Left hindlimb (tissue), 1 donor: ENCODE data around the gene KSR1.
"Not testable (repeated sequence)": the region's sequence is repeated elsewhere in the genome, so short reads cannot be mapped to it uniquely, and the experiment has no call there.

Experiments used
- DNase-seq: peaks from one replicate; pipeline ENCODE4 v3.0.0-alpha.2; 2018

The KSR1 gene

DNA sequence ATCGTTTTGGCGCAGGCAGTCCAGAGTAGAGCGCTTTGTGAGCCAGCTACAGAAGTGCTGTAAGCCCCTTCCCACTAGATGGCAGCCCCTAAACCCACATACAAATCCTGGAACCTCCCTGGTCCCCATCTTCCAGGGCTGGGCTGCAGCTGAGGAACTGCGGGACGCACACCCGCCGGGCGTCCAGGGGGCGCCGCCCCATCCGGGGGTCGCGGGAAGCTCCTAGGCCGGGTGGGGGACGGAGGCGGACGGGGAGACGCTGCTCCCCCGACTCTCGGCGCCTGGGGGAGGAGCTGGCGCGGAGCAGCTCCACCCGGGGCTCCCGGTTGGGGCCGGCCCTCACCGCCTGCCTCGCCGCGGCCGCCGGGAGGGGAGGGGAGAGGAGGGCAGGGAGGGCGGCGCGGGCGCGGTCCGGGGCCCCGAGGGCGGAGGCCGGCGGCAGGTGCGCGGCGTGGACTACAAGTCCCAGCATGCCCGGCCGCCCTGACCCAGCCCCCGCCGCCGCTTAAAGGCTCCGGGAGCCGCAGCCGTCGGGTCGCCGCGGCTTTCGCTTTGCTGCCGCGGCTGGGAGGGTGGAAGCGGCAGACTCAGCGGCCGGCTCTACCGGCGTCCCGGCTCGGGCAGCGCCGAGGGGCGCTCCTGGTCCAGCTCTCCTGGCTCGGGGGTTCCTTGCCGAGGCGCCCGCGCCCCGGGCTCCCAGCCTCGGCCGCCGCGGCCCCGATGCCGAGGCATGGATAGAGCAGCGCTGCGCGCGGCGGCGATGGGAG is at the start of gene KSR1:
Gene KSR1, plus strand, starts transcription at position 535 of the 767 bp plus-strand sequence. Its CDS starts 196 bp downstream, at position 731.
- peak; percentile 85 for DNase-seq

DNA sequence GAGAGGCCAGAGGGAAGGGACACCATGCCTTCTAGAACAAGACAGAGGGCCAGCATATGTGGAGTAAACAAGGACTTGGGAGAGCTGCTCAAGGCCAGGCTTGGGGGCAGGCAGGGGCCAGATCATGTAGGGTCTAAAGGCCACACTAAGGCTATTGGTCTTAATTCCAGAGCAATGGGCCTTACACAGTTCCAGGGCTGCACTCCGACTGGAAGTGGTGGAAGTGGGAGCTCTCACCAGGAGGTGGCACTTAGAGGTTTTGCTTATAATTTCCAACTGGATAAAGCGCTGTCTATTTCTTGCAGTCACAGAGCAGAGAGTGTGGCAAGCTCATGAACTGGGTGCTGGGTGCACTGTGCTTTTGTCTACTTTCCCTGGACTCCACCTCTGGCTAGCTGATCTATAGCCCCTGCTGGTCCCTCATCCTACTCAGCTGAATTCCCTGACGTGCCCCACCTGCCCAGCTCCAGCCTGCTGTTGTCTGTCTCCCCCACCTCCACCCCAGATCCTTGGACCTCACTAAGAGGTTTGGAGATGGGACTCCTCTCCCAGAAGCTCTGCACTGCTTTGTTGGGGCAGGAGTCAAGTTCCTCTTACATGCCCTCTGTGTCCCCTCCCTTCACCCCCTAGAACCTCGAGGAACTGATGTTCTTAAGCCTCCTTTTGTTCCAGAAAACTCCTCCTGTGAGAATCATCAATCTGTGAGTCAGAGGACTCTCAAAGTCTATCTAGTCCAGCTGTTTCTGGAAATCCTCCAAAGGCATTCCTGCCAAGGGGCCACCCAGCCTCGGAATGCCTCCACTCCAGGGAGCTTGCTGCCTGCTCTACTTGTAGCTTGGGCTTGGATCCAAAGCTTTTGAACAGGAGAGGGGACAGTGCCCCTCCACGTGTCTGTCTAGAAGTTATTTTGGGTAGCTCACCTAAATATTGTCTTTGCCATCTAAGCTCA is 48.1 kb upstream of the KSR1 start:
- DNase-seq = no peak

- DNase-seq = no peak
Observed at GRCh38 chr17:27408891-27409290, 47.4 kb upstream of the KSR1 start.

GRCh38 chr17:27412158-27412557 is 44.1 kb upstream of the KSR1 start:
- DNase-seq = not testable (repeated sequence)

- DNase-seq = no peak
Observed at GRCh38 chr17:27413315-27413714, 42.9 kb upstream of the KSR1 start.

- DNase-seq = no peak
Observed at GRCh38 chr17:27413792-27414191, 42.5 kb upstream of the KSR1 start.

- no peak for DNase-seq
Observed at GRCh38 chr17:27414271-27414670, 42.0 kb upstream of the KSR1 start.

GRCh38 chr17:27414694-27415093 is 41.6 kb upstream of the KSR1 start:
- no peak for DNase-seq

DNA sequence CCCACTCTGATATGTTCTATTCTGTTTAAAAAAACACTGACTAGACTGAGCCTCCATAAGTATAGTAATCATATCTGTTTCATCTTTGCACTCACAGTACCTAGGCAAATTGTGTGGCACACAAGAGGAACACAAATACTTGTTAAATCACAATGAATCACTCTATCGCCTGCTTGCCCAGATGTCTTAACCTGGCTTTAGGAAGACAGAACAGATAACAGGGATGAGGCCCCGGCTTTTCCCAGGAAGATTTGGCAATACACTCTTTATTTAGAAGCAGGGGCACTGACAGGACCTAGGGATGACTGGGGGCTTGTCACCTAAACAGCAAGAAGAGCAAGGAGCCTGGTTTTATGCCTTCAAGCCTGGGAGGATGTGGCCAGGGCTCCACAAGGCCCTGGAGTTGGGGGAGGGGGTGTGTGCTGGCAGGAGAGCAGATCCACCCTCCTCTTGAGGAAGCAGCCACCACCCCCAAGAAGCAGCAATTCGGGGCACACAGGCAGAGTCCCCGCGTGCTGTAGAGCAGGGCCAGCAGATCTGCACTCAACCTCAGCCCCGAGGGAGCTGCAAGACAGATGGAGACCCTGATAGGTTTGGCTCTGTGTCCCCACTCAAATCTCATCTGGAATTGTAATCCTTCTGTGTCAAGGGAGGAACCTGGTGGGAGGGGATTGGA is 41.0 kb upstream of the KSR1 start:
- DNase-seq = no peak

DNA sequence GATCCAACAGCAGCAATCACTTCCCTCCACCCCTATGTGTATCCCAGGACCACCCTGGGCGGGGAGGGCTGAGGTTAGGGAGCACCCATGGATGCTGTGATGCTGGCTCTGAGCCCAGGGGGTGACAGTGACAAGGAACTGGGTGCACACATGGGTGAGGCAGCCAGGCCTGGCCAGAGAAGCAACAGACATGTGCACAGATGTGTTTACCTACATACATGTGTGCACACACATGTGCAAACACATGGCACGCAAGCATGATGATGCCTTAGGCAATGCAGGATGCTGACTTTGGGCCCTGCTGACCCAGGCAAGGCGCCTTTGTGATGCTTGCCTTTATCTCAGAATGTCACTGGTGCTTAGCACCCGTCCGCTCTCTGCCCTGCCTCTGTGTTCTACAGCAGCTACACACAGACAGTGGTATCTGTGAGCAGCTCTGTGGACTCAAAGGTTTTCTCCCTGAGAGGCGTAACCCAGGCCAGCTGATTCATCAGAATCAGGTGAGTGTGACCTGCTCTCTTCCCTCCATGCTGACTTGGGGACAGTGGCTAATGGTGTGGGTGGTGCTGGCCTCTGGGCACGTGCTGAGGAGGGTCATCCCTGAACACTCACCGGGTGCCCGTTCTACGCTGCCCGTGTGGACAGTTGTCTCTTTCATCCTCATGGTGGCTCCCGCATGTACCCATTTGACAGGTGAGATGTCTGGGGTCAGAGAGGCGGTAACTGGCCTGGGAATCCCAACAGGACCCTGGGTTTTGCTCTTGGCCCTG is 38.5 kb upstream of the KSR1 start:
- DNase-seq = no peak

- DNase-seq = no peak
Observed at GRCh38 chr17:27418366-27418615, 38.0 kb upstream of the KSR1 start.

DNA sequence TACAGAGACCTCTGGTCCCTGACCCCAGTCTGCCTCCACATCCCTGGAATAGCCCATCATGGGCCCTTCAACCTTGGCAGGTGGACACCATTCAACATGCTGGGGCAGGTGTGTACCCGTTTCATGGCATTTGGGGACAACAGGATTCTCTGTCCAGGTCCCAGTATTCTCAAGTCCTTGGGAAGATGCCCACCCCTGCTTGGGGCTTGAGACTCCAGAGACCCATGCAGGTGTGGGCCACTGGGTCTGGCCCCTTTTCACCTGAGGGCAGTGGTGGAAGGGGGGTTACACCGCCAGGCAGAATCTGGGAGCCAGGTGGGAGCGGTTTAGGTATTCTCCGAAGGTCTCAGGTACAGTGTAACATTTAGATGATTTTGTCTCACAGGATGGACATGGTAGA is 37.1 kb upstream of the KSR1 start:
- DNase-seq = no peak

GRCh38 chr17:27420211-27420950 is 35.9 kb upstream of the KSR1 start:
- DNase-seq = no peak

DNA sequence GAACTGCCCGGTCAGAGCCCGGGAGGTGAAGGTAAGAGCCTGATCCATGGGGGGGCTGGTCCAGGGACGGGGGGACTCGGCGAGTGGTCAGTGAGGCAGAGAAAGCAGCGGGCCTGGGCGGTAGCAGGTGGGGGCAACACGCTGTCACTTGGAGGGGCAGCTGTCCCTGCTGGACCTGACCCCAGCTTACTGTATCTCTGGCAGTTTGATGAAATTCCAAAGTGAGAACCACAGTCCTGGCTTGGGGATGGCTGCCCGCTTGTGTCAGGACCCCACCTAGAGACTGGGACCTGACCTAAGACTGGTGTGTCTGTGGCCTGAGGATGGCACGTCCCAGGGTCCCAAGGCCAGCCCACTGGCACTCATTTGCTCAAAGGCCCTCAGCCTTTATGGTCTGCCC is 35.1 kb upstream of the KSR1 start:
- DNase-seq = no peak

GRCh38 chr17:27421626-27422025 is 34.6 kb upstream of the KSR1 start:
- not testable (repeated sequence) for DNase-seq

DNA sequence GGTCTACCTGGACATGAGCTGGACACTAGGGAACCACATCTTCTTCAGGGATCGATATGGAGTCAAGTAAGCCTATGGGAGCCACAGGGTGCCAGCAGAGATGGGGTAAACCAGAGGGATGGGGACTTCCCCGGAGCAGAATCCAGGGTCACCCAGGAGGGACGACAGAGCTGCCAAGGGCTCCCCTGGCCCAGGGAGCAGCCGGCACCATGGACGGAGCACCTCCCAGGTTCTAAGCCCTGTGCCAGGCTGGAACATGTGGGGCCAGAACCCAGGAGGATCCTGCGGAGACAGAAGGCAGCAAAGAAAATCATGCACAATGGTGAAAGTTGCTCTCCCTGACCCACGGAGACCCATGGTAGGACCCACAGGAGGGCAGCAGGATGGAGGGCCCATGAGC is 33.6 kb upstream of the KSR1 start:
- no peak for DNase-seq

- DNase-seq = no peak
Observed at GRCh38 chr17:27423651-27424050, 32.6 kb upstream of the KSR1 start.

GRCh38 chr17:27424516-27424915 is 31.7 kb upstream of the KSR1 start:
- DNase-seq = no peak

DNA sequence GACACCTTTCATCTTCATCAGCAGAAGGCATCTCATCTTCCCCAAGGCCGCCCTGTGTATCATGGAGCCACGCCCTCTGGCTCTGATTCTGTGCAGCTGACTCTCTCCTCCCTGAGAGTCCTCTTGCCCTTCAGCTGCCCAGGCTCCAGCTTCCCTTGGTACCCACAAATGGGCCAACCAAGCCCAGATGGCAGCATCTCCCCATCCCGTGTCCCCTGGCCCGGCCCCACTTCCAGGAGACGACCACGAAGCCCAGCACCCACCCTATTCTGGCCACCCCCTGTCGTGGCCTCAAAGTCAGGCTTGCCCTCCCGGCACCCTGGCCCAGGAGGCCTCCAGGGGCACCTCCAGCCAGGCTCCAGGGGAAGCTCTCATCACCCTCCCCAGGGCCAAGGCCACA is 31.3 kb upstream of the KSR1 start:
- no peak for DNase-seq

DNA sequence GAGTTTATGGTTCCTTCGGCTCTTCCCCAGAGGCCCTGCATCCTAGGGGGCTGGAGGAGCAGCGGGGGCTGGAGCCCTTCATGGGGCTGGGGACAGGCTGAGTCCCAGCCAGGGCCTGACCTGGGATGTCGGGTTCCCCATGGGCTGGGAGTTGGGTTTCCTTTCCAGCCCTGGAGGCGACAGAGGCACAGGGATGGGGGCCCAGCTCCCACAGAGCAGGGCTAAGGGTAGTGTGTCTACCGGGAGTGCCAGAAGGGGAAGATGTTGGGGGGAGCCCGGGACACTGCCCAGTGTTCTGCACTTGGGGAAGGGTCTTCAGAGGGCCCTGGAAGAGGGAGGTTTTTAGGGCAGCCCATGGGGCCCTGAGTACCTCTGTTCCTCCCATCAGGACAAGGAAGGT is 30.7 kb upstream of the KSR1 start:
- DNase-seq = not testable (repeated sequence)

DNA sequence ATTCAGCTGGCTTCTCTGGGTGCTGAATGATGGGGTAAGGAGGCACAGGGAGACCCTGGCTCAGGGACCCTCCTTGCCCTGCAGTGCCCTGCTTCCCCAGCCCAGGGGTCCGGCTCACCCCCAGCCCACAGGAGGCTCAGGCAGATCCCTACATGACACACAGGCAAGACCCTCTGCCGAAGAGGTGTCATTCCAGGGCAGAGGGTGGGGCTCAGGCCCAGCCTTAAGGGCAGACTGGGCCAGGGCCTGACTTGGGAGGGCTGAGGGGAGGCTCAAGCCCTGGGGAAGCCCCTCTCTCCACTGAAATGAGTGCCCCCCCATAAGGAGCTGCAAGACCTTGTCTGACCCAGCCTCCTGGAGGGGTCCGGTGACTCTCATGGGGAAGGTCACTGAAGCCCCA is 30.3 kb upstream of the KSR1 start:
- no peak for DNase-seq

- DNase-seq = not testable (repeated sequence)
Observed at GRCh38 chr17:27426471-27426870, 29.8 kb upstream of the KSR1 start.
